PC-3 (cell line): ENCODE data around the gene CDC34. TPM values are rescaled to one million over a fixed set of nuclear protein-coding genes. Genes with fewer than 3 reads are reported as not detected.

ENCODE experiments used
- ATAC-seq: fragments of 200-7000 bp; cut with Tn5 transposase; 2 replicates; pipeline ENCODE4 v1.9.1; 2020; ENCODE audit warnings: mild to moderate bottlenecking, moderate library complexity
- BruUV-seq: library from RNA; stranded (reverse); fragments of 400-500 nt; replicated peaks from 2 replicates; lab custom pipeline; 2021; lab: Mats Ljungman, UMichigan
- CTCF ChIA-PET: fragments of 300-600 bp; sonication (Branson Sonifier 250); formaldehyde crosslinking; loops from one replicate; lab custom pipeline; 2022; ENCODE audit warnings: antibody characterized with exemption; lab: Charles Lee
- POLR2A ChIA-PET: fragments of 300-600 bp; sonication (Branson Sonifier 250); formaldehyde crosslinking; loops from one replicate; lab custom pipeline; 2022; ENCODE audit warnings: antibody characterized with exemption; ENCODE audit not compliant: unreplicated experiment; lab: Charles Lee
- DNase-seq: peaks from one replicate; pipeline ENCODE4 v3.0.0-alpha.2; 2015
- H2AFZ ChIP-seq: fragments of 300-600 bp; sonication (generic); 2 replicates; pipeline ENCODE4 v1.6.0; 2016; ENCODE audit warnings: antibody characterized with exemption, low read length
- H3F3A ChIP-seq: fragments of 300-600 bp; sonication (generic); one replicate; pipeline ENCODE4 v1.6.0; 2017; ENCODE audit warnings: antibody characterized with exemption, low read length, control low read depth, mild to moderate bottlenecking; ENCODE audit not compliant: unreplicated experiment
- H3K27ac ChIP-seq: fragments of 300-600 bp; sonication (generic); 2 replicates; pipeline ENCODE4 v1.5.1; 2016; ENCODE audit warnings: mild to moderate bottlenecking, low read length
- H3K27me3 ChIP-seq: fragments of 300-600 bp; sonication (generic); 2 replicates; pipeline ENCODE4 v1.6.1; 2016; ENCODE audit warnings: low read length, mixed read lengths
- H3K36me3 ChIP-seq: fragments of 300-600 bp; sonication (generic); 2 replicates; pipeline ENCODE4 v1.6.1; 2016; ENCODE audit warnings: low read depth, mixed run types, low read length, mixed read lengths
- H3K4me1 ChIP-seq: fragments of 300-600 bp; sonication (generic); 2 replicates; pipeline ENCODE4 v1.5.1; 2016; ENCODE audit warnings: low read length; ENCODE audit not compliant: insufficient read depth
- H3K4me2 ChIP-seq: fragments of 300-600 bp; sonication (generic); 2 replicates; pipeline ENCODE4 v1.6.0; 2016; ENCODE audit warnings: low read length
- H3K4me3 ChIP-seq: fragments of 300-600 bp; sonication (generic); 2 replicates; pipeline ENCODE4 v1.5.1; 2016; ENCODE audit warnings: mild to moderate bottlenecking, low read length, mixed read lengths
- H3K79me2 ChIP-seq: fragments of 300-600 bp; sonication (generic); 2 replicates; pipeline ENCODE4 v1.6.1; 2017; ENCODE audit warnings: low read length, mixed read lengths
- H3K9ac ChIP-seq: fragments of 300-600 bp; sonication (generic); 2 replicates; pipeline ENCODE4 v1.6.0; 2016; ENCODE audit warnings: mild to moderate bottlenecking, low read length
- H3K9me2 ChIP-seq: fragments of 300-600 bp; sonication (generic); replicated peaks from 2 replicates; pipeline ENCODE4 v1.6.1; 2016; ENCODE audit warnings: mixed run types, low read length, mixed read lengths
- H3K9me3 ChIP-seq: fragments of 300-600 bp; sonication (generic); 2 replicates; pipeline ENCODE4 v1.6.1; 2016; ENCODE audit warnings: low read length, mixed read lengths
- H4K20me1 ChIP-seq: fragments of 300-600 bp; sonication (generic); 2 replicates; pipeline ENCODE4 v1.6.1; 2016; ENCODE audit warnings: low read length, mixed read lengths
- EZH2 ChIP-seq: fragments of 300-600 bp; sonication (generic); IDR thresholded peaks from one replicate; pipeline ENCODE4 v1.6.1; 2017; ENCODE audit warnings: antibody characterized with exemption, mild to moderate bottlenecking, low read length; ENCODE audit not compliant: unreplicated experiment
- EZH2phosphoT487 ChIP-seq: fragments of 300-600 bp; sonication (generic); IDR thresholded peaks from 2 replicates; pipeline ENCODE4 v1.6.1; 2018; ENCODE audit warnings: mild to moderate bottlenecking, antibody characterized with exemption, low read length, borderline replicate concordance
- intact Hi-C: fragments of 100-400 bp; cut with micrococcal nuclease; formaldehyde crosslinking; loops from 2 replicates; pipeline ENCODE4 v1.9.0; 2023
- total RNA-seq: library from RNA; depleted of rRNA; stranded (reverse); fragments of >200 nt; gene quantifications from 2 replicates; pipeline ENCODE4 v1.2.3, GENCODE V29; 2014
- TF ChIP-seq, protein P1 (sequence below): fragments of 300-600 bp; sonication (generic); conservative IDR thresholded peaks from 2 replicates; pipeline ENCODE4 v1.5.1; 2017; ENCODE audit warnings: antibody characterized with exemption, low read depth, mild to moderate bottlenecking, low read length

The CDC34 gene
- total RNA-seq, 1 experiment from 2014 or later: 119 TPM

DNA sequence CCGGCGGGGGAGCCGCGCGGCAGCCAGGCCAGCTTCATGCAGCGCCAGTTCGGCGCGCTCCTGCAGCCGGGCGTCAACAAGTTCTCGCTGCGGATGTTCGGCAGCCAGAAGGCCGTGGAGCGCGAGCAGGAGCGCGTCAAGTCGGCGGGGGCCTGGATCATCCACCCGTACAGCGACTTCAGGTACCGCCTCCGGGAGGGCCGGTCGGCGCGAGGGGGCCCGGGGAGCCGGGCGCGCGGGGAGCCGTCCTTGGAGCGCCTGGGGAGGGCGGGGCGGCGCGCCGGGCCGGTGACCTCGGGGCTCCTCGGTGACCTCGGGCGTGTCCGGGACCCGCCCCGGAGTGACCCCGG, 58.8 kb downstream of the CDC34 start:
- H4K20me1 ChIP-seq: no peaks in the 10 kb centered on the region
- TF ChIP-seq, protein P1, sequence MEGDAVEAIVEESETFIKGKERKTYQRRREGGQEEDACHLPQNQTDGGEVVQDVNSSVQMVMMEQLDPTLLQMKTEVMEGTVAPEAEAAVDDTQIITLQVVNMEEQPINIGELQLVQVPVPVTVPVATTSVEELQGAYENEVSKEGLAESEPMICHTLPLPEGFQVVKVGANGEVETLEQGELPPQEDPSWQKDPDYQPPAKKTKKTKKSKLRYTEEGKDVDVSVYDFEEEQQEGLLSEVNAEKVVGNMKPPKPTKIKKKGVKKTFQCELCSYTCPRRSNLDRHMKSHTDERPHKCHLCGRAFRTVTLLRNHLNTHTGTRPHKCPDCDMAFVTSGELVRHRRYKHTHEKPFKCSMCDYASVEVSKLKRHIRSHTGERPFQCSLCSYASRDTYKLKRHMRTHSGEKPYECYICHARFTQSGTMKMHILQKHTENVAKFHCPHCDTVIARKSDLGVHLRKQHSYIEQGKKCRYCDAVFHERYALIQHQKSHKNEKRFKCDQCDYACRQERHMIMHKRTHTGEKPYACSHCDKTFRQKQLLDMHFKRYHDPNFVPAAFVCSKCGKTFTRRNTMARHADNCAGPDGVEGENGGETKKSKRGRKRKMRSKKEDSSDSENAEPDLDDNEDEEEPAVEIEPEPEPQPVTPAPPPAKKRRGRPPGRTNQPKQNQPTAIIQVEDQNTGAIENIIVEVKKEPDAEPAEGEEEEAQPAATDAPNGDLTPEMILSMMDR: no peak
- no peak for TF ChIP-seq EZH2phosphoT487
- no peak for TF ChIP-seq EZH2
- H3K79me2 ChIP-seq: no peaks in the 10 kb centered on the region
- no peak overlapping the region for H3K27ac ChIP-seq
- ATAC-seq (no peak), DNase-seq (peak; percentile 11)
- no peak overlapping the region for H2AFZ ChIP-seq
- H3K36me3 ChIP-seq: no peaks in the 10 kb centered on the region
- H3F3A ChIP-seq: no peaks in the 10 kb centered on the region
- POLR2A ChIA-PET: no interaction called here
- no peaks in the 10 kb centered on the region for H3K9me3 ChIP-seq
- no peak overlapping the region for H3K4me2 ChIP-seq
- no peak overlapping the region for H3K4me3 ChIP-seq
- BruUV-seq: no TSS peak
- H3K9me2 ChIP-seq: no peaks in the 10 kb centered on the region
- no peak overlapping the region for H3K9ac ChIP-seq
- CTCF ChIA-PET: no interaction called here
- H3K4me1 ChIP-seq: peaks cover 10% of the 10 kb centered on the region
- H3K27me3 ChIP-seq: peaks cover 7% of the 10 kb centered on the region; the same call in 1 of the 2 replicates
- intact Hi-C loops: no loop called here

DNA sequence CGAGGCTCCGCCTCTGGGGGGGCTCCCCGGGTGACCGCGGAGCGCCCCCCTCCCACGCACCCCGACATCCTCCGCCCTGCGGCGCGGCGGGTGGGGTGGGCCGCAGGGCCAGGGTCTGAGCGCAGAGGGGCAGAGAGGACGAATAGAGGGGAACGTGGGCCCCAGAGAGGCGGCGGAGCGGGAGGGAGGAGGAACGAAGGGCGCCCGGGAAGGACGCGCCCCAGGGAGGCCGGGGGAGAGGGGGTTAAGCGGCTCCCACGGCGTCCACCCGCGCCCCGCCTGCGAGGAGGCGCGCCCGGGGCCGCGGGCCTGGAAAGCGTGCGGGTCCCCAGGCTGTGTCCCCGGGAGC, 59.2 kb downstream of the CDC34 start:
- no peak overlapping the region for H3K4me3 ChIP-seq

More for the DNA sequence above, 59.2 kb downstream of the CDC34 start:
- Histone ChIP-seq H3K4me2 (no peak overlapping the region), H3K4me1 (peaks cover 10% of the 10 kb centered on the region), H3F3A (no peaks in the 10 kb centered on the region), H4K20me1 (no peaks in the 10 kb centered on the region), H2AFZ (no peak overlapping the region), H3K27me3 (peaks cover 7% of the 10 kb centered on the region; the same call in 1 of the 2 replicates), H3K9me3 (no peaks in the 10 kb centered on the region), H3K27ac (no peak overlapping the region), H3K9ac (no peak overlapping the region), H3K36me3 (no peaks in the 10 kb centered on the region), H3K79me2 (no peaks in the 10 kb centered on the region), H3K9me2 (no peaks in the 10 kb centered on the region)
- intact Hi-C loops: no loop called here
- DNase-seq (no peak), ATAC-seq (no peak)
- TF ChIP-seq EZH2phosphoT487 (no peak), EZH2 (no peak)
- TF ChIP-seq, protein P1: no peak
- POLR2A ChIA-PET: no interaction called here
- CTCF ChIA-PET: no interaction called here
- BruUV-seq: no TSS peak
